SK-N-SH (cell line): Measurements from ENCODE around the gene MCAM. TPM values are rescaled to one million over a fixed set of nuclear protein-coding genes. Genes with fewer than 3 reads are reported as not detected.

Source experiments
- CTCF ChIA-PET: fragments of 300-600, 350-600 bp; formaldehyde crosslinking; extraction: SDS; loops from one replicate; lab custom pipeline; 2021; lab: Yijun Ruan, JAX
- POLR2A ChIA-PET: fragments of 350-600 bp; sonication (Branson Sonifier 250); formaldehyde crosslinking; extraction: SDS; loops from one replicate; lab custom pipeline; 2020; ENCODE audit warnings: antibody characterized with exemption, inconsistent platforms; lab: Yijun Ruan, JAX
- DNase-seq: peaks from one replicate; pipeline ENCODE4 v3.0.0; 2012
- H2AFZ ChIP-seq: fragments of 200-600 bp; sonication (generic); 2 replicates; pipeline ENCODE4 v1.8.1; 2016; ENCODE audit warnings: antibody characterized with exemption, mild to moderate bottlenecking, low read depth
- H3F3A ChIP-seq: fragments of 200-600 bp; sonication (generic); replicated peaks from 2 replicates; pipeline ENCODE3; 2016; ENCODE audit warnings: antibody characterized with exemption, mild to moderate bottlenecking; ENCODE audit not compliant: insufficient read depth
- H3K27ac ChIP-seq, 2 experiments: fragments of 200-500 bp in 1 of 2; fragments of 200-600 bp in 1 of 2; sonication (Bioruptor generic) in 1 of 2; sonication (generic), shearing (Covaris generic) in 1 of 2; 2 replicates each; pipeline versions ENCODE4 v1.5.1 to v1.6.1; 2014 to 2016; ENCODE audit warnings: low read depth in 2 of 2, inconsistent platforms in 1 of 2, low read length in 1 of 2, mild to moderate bottlenecking in 1 of 2, mixed read lengths in 1 of 2
- H3K27me3 ChIP-seq: fragments of 200-600 bp; sonication (generic), shearing (Covaris generic); 2 replicates; pipeline ENCODE4 v1.6.1; 2016; ENCODE audit warnings: mixed run types; ENCODE audit not compliant: insufficient read depth
- H3K36me3 ChIP-seq, 2 experiments: fragments of 200-500 bp in 1 of 2; fragments of 200-600 bp in 1 of 2; sonication (Bioruptor generic) in 1 of 2; sonication (generic) in 1 of 2; replicated peaks in 1 of 2; 2 replicates each; pipeline versions ENCODE3 to v1.5.1; 2014 to 2016; ENCODE audit warnings: low read length in 1 of 2, mild to moderate bottlenecking in 1 of 2; ENCODE audit not compliant: insufficient read depth in 2 of 2, control insufficient read depth in 1 of 2
- H3K4me1 ChIP-seq, 2 experiments: fragments of 200-500 bp in 1 of 2; fragments of 200-600 bp in 1 of 2; sonication (Bioruptor generic) in 1 of 2; sonication (generic), shearing (Covaris generic) in 1 of 2; 2 replicates each; pipeline versions ENCODE4 v1.5.1 to v1.6.1; 2014 to 2016; ENCODE audit warnings: low read depth in 1 of 2, low read length in 1 of 2, mixed run types in 1 of 2; ENCODE audit not compliant: insufficient read depth in 2 of 2, control insufficient read depth in 1 of 2
- H3K4me2 ChIP-seq: fragments of 200-600 bp; sonication (generic), shearing (Covaris generic); 2 replicates; pipeline ENCODE4 v1.6.1; 2017; ENCODE audit warnings: mixed run types
- H3K4me3 ChIP-seq, 2 experiments: fragments of 200-500 bp in 1 of 2; fragments of 200-600 bp in 1 of 2; sonication (Bioruptor generic) in 1 of 2; sonication (generic), shearing (Covaris generic) in 1 of 2; 2 replicates each; pipeline versions ENCODE4 v1.5.1 to v1.8.1; 2014 to 2016; ENCODE audit warnings: low read depth in 2 of 2, inconsistent platforms in 1 of 2, low read length in 1 of 2, mild to moderate bottlenecking in 1 of 2, mixed read lengths in 1 of 2, moderate library complexity in 1 of 2
- H3K79me2 ChIP-seq: fragments of 200-600 bp; sonication (generic); 2 replicates; pipeline ENCODE4 v1.8.1; 2017; ENCODE audit warnings: mild to moderate bottlenecking; ENCODE audit not compliant: insufficient read depth
- H3K9ac ChIP-seq: fragments of 200-600 bp; sonication (generic); 2 replicates; pipeline ENCODE4 v1.6.1; 2017; ENCODE audit warnings: mixed run types
- H3K9me2 ChIP-seq: fragments of 200-600 bp; sonication (generic); 2 replicates; pipeline ENCODE4 v1.6.1; 2017; ENCODE audit warnings: mixed run types
- H3K9me3 ChIP-seq: fragments of 200-600 bp; sonication (generic); 2 replicates; pipeline ENCODE4 v1.6.1; 2017; ENCODE audit warnings: mixed run types, mild to moderate bottlenecking, moderate library complexity
- H4K20me1 ChIP-seq: fragments of 200-600 bp; sonication (generic); 2 replicates; pipeline ENCODE4 v1.6.1; 2017; ENCODE audit warnings: mild to moderate bottlenecking, mixed run types; ENCODE audit not compliant: insufficient read depth
- CHD2 ChIP-seq: fragments of 150-350 bp; IDR thresholded peaks from 2 replicates; pipeline ENCODE4 v1.6.1; 2018; ENCODE audit warnings: low read length; ENCODE audit not compliant: partially characterized antibody
- CTCF ChIP-seq: fragments of 200-600 bp; sonication (generic); IDR thresholded peaks from 2 replicates; pipeline ENCODE4 v1.6.1; 2017; ENCODE audit warnings: antibody characterized with exemption, mild to moderate bottlenecking, moderate library complexity
- ELF1 ChIP-seq: IDR thresholded peaks from 2 replicates; pipeline ENCODE4 v1.4.0; 2012
- EP300 ChIP-seq, 2 experiments: IDR thresholded peaks; 2 replicates each; pipeline versions ENCODE4 v1.4.0 to v1.6.1; 2012; ENCODE audit warnings: borderline replicate concordance in 1 of 2, low read depth in 1 of 2, low read length in 1 of 2
- GATA2 ChIP-seq: sonication (generic); formaldehyde crosslinking; IDR thresholded peaks from 2 replicates; pipeline ENCODE4 v1.5.0; 2020; ENCODE audit warnings: mild to moderate bottlenecking, missing genetic modification reagents
- JUND ChIP-seq: IDR thresholded peaks from 2 replicates; pipeline ENCODE4 v1.4.0; 2012
- MEF2A ChIP-seq: IDR thresholded peaks from 2 replicates; pipeline ENCODE4 v1.4.0; 2012; ENCODE audit warnings: low read depth, borderline replicate concordance
- NFIC ChIP-seq: IDR thresholded peaks from 2 replicates; pipeline ENCODE4 v1.4.0; 2012; ENCODE audit warnings: borderline replicate concordance
- NRF1 ChIP-seq: IDR thresholded peaks from 2 replicates; pipeline ENCODE4 v1.6.1; 2012; ENCODE audit warnings: low read depth, mild to moderate bottlenecking, low read length
- RAD21 ChIP-seq: IDR thresholded peaks from 2 replicates; pipeline ENCODE4 v1.6.1; 2012; ENCODE audit warnings: mild to moderate bottlenecking, low read length
- TCF12 ChIP-seq: IDR thresholded peaks from 2 replicates; pipeline ENCODE4 v1.4.0; 2012
- TEAD4 ChIP-seq: IDR thresholded peaks from 2 replicates; pipeline ENCODE4 v1.4.0; 2012; ENCODE audit warnings: mild to moderate bottlenecking, borderline replicate concordance; ENCODE audit not compliant: insufficient read depth
- ZBTB33 ChIP-seq: IDR thresholded peaks from 2 replicates; pipeline ENCODE4 v1.4.0; 2012; ENCODE audit warnings: low read depth, borderline replicate concordance
- WGBS: methylation state at CpG from one replicate; pipeline ENCODE4 v1.1.6; 2017; ENCODE audit warnings: low lambda C conversion rate; 5-methylcytosine and 5-hydroxymethylcytosine counted together
- polyA plus RNA-seq, 3 experiments: library from polyadenylated mRNA; depleted of rRNA; stranded (reverse); fragments of >200 nt; gene quantifications; 2 replicates each; pipeline ENCODE4 v1.2.3, GENCODE V29; 2012
- TF ChIP-seq, protein P1 (sequence below): IDR thresholded peaks from 2 replicates; pipeline ENCODE4; 2012

The MCAM gene
- polyA plus RNA-seq, 1 of the 3 experiments (the other 2 are of a cell fraction), result 22.8 TPM

DNA sequence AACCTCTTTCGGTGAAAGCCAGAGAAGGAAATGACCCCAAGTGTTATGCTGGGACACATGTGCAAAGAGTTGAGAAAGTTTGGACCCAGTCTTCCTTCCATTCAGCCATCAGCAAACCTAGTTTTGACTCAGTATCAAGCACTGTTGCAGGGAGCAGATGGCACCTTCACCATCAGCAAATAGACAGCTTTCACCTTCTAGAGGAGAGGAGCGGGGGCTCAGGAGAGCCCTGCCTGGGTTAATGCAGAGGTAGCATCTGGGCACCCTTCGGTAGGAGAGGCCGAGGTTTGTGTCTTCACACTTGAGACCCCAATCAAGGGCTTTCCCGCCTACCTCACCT lies 45.8 kb upstream of the MCAM start:
- no peak for DNase-seq
- peaks cover 21% of the 10 kb centered on the region for H3F3A ChIP-seq
- peaks cover 25 to 56% of the 10 kb centered on the region in 2 experiments; a peak in 3 of 4 replicates for H3K4me1 ChIP-seq
- no peak overlapping the region for H3K27ac ChIP-seq
- TF ChIP-seq TEAD4, result no peak
- TF ChIP-seq, protein P1, sequence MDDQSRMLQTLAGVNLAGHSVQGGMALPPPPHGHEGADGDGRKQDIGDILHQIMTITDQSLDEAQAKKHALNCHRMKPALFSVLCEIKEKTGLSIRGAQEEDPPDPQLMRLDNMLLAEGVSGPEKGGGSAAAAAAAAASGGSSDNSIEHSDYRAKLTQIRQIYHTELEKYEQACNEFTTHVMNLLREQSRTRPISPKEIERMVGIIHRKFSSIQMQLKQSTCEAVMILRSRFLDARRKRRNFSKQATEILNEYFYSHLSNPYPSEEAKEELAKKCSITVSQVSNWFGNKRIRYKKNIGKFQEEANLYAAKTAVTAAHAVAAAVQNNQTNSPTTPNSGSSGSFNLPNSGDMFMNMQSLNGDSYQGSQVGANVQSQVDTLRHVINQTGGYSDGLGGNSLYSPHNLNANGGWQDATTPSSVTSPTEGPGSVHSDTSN, result no peak
- TF ChIP-seq ELF1, result no peak
- TF ChIP-seq TCF12, result no peak
- no peak for TF ChIP-seq NFIC
- no peak for TF ChIP-seq ZBTB33
- no peak for TF ChIP-seq CHD2
- no peak for TF ChIP-seq JUND
- no peak for TF ChIP-seq CTCF
- no peak for TF ChIP-seq MEF2A
- no peak for TF ChIP-seq RAD21
- no peak for TF ChIP-seq NRF1
- no peak for TF ChIP-seq EP300 (IDR thresholded peaks at IDR 0.05; ENCODE audit: borderline replicate concordance in 1 of 2, low read depth in 1 of 2, low read length in 1 of 2)
- no peak for TF ChIP-seq GATA2
- TF ChIP-seq, all 33 proteins: peak for 0
- H3K27me3 ChIP-seq, result no peaks in the 10 kb centered on the region
- CTCF ChIA-PET, result interaction anchor here (0.8 to 5.1 kb wide), 10 partner anchors 10 to 823 kb away, joined by 3 to 41 read pairs (median 10); partner anchors contain the start of gene USP2
- H2AFZ ChIP-seq, result no peak overlapping the region
- 100% methylated on average over 4 of the region's 5 CpGs for WGBS
- POLR2A ChIA-PET, result no interaction called here
- H3K79me2 ChIP-seq, result no peaks in the 10 kb centered on the region
- no peak overlapping the region for H3K4me3 ChIP-seq
- no peaks in the 10 kb centered on the region for H4K20me1 ChIP-seq
- H3K36me3 ChIP-seq, result peaks cover 0 to 3% of the 10 kb centered on the region in 2 experiments
- no peaks in the 10 kb centered on the region for H3K9me3 ChIP-seq
- H3K9ac ChIP-seq, result no peak overlapping the region
- H3K4me2 ChIP-seq, result no peak overlapping the region
- no peaks in the 10 kb centered on the region for H3K9me2 ChIP-seq
